ENCODE measurements around the gene SLX9. TPM values are rescaled to one million over a fixed set of nuclear protein-coding genes. Genes with fewer than 3 reads are reported as not detected.

Gene SLX9
- total and polyA plus RNA-seq, 8 donors: 10.5 to 21.7 (median 13.6) TPM

- no peak for ATAC-seq
- FAIRE-seq: no peak
- Histone ChIP-seq H3K27me3 (no peaks in the 10 kb centered on the region), H3K4me3 (no peak overlapping the region), H3K36me3 (no peaks in the 10 kb centered on the region), H3K4me1 (no peaks in the 10 kb centered on the region), H3K27ac (no peak overlapping the region), H3K9me3 (no peaks in the 10 kb centered on the region)
- peak in 1 of 6 donors; percentile 34 for DNase-seq
- WGBS, 2 donors: 57 to 78% methylated on average over 19 of the region's 19 CpGs
- intact Hi-C loops (cut with DNase I): no loop called here
- TF ChIP-seq CTCF (IDR thresholded peaks at IDR 0.05): no peak
These were observed 45.0 kb upstream of the SLX9 start for GRCh38 chr21:44894687-44895302.

- Histone ChIP-seq H3K27ac (no peak overlapping the region), H3K27me3 (no peaks in the 10 kb centered on the region), H3K4me3 (no peak overlapping the region), H3K4me1 (no peaks in the 10 kb centered on the region), H3K9me3 (no peaks in the 10 kb centered on the region), H3K36me3 (no peaks in the 10 kb centered on the region)
- intact Hi-C loops (cut with DNase I): no loop called here
- 75 to 95% methylated on average over 11 of the region's 11 CpGs for WGBS, 2 donors
- no peak for ATAC-seq
- DNase-seq: no peak
- no peak for FAIRE-seq
- TF ChIP-seq CTCF (IDR thresholded peaks at IDR 0.05): no peak
These were observed 44.0 kb upstream of the SLX9 start for GRCh38 chr21:44895859-44896258.

- FAIRE-seq: no peak
- no peaks in the 10 kb centered on the region for H3K9me3 ChIP-seq
- intact Hi-C loops (cut with DNase I): no loop called here
- H3K27ac ChIP-seq: no peak overlapping the region
- H3K4me3 ChIP-seq: no peak overlapping the region
- WGBS, 2 donors: 63 to 71% methylated on average over 25 of the region's 25 CpGs
- no peak for TF ChIP-seq CTCF (IDR thresholded peaks at IDR 0.05)
- H3K36me3 ChIP-seq: no peaks in the 10 kb centered on the region
- DNase-seq: peak in 1 of 6 donors; percentile 45
- no peaks in the 10 kb centered on the region for H3K4me1 ChIP-seq
- no peak for ATAC-seq
- H3K27me3 ChIP-seq: no peaks in the 10 kb centered on the region
These were observed 43.1 kb upstream of the SLX9 start for GRCh38 chr21:44896561-44897286.

GRCh38 chr21:44897326-44898010 lies 42.4 kb upstream of the SLX9 start:
- TF ChIP-seq CTCF (IDR thresholded peaks at IDR 0.05): no peak
- H3K4me1 ChIP-seq: no peaks in the 10 kb centered on the region
- 59 to 68% methylated on average over 21 of the region's 21 CpGs for WGBS, 2 donors
- no peaks in the 10 kb centered on the region for H3K36me3 ChIP-seq
- no peaks in the 10 kb centered on the region for H3K9me3 ChIP-seq
- H3K4me3 ChIP-seq: no peak overlapping the region
- ATAC-seq (peak in 1 of 4 donors; percentile 27), DNase-seq (peak in 2 of 6 donors; percentile 31 to 35), FAIRE-seq (no peak)
- H3K27ac ChIP-seq: no peak overlapping the region
- intact Hi-C loops (cut with DNase I): no loop called here
- H3K27me3 ChIP-seq: no peaks in the 10 kb centered on the region
